Duodenal mucosa (tissue), 2 donors: ENCODE data around the gene XKR8.

ENCODE experiments used
- H3K27ac ChIP-seq: one replicate; pipeline ENCODE4 v1.7.0; 2013; ENCODE audit warnings: low read depth, low read length
- H3K27me3 ChIP-seq, 2 donors: one replicate each; pipeline ENCODE4 v1.7.0; 2013; ENCODE audit warnings: low read length in 2 of 2, control low read depth in 1 of 2; ENCODE audit not compliant: insufficient read depth in 2 of 2, control insufficient read depth in 1 of 2
- H3K36me3 ChIP-seq, 2 donors: one replicate each; pipeline ENCODE4 v1.7.0; 2013; ENCODE audit warnings: low read length in 2 of 2, control low read depth in 1 of 2; ENCODE audit not compliant: insufficient read depth in 2 of 2, control insufficient read depth in 1 of 2
- H3K4me1 ChIP-seq, 2 donors: one replicate each; pipeline ENCODE4 v1.7.0; 2013; ENCODE audit warnings: low read length in 2 of 2, control low read depth in 1 of 2; ENCODE audit not compliant: insufficient read depth in 2 of 2, control insufficient read depth in 1 of 2
- H3K4me3 ChIP-seq, 2 donors: one replicate each; pipeline ENCODE4 v1.7.0; 2013; ENCODE audit warnings: low read length in 2 of 2, low read depth in 1 of 2
- H3K9ac ChIP-seq, 2 donors: one replicate each; pipeline ENCODE4 v1.7.0; 2013; ENCODE audit warnings: low read length in 2 of 2, low read depth in 1 of 2
- H3K9me3 ChIP-seq, 2 donors: one replicate each; pipeline ENCODE4 v1.7.0; 2013; ENCODE audit warnings: low read length in 2 of 2, control low read depth in 1 of 2; ENCODE audit not compliant: control insufficient read depth in 1 of 2

XKR8 gene

GRCh38 chr1:27967106-27967883 lies 7.5 kb downstream of the XKR8 start:
- H3K4me3 ChIP-seq: no peak overlapping the region
- no peaks in the 10 kb centered on the region for H3K4me1 ChIP-seq
- no peak overlapping the region for H3K27ac ChIP-seq
- H3K36me3 ChIP-seq: peaks cover 12 to 74% of the 10 kb centered on the region in 2 donors
- H3K27me3 ChIP-seq: no peaks in the 10 kb centered on the region
- H3K9ac ChIP-seq: no peak overlapping the region
- H3K9me3 ChIP-seq: no peaks in the 10 kb centered on the region

GRCh38 chr1:27967884-27968466 lies 8.2 kb downstream of the XKR8 start:
- no peaks in the 10 kb centered on the region for H3K9me3 ChIP-seq
- no peaks in the 10 kb centered on the region for H3K27me3 ChIP-seq
- peaks cover 12 to 79% of the 10 kb centered on the region in 2 donors for H3K36me3 ChIP-seq
- no peak overlapping the region for H3K4me3 ChIP-seq
- no peaks in the 10 kb centered on the region for H3K4me1 ChIP-seq
- H3K27ac ChIP-seq: no peak overlapping the region
- H3K9ac ChIP-seq: no peak overlapping the region

- Histone ChIP-seq H3K4me1 (no peaks in the 10 kb centered on the region), H3K27ac (no peak overlapping the region), H3K36me3 (peaks cover 12 to 77% of the 10 kb centered on the region in 2 donors), H3K9ac (no peak overlapping the region), H3K27me3 (no peaks in the 10 kb centered on the region), H3K9me3 (no peaks in the 10 kb centered on the region), H3K4me3 (no peak overlapping the region)
Observed at GRCh38 chr1:27968692-27969091, 8.9 kb downstream of the XKR8 start.

- Histone ChIP-seq H3K9me3 (no peaks in the 10 kb centered on the region), H3K4me3 (no peak overlapping the region), H3K9ac (no peak overlapping the region), H3K27ac (no peak overlapping the region), H3K4me1 (no peaks in the 10 kb centered on the region), H3K36me3 (peaks cover 3 to 67% of the 10 kb centered on the region in 2 donors), H3K27me3 (no peaks in the 10 kb centered on the region)
Observed at GRCh38 chr1:27970401-27970800, 10.6 kb downstream of the XKR8 start.

- H3K9ac ChIP-seq: no peak overlapping the region
- peaks cover 6 to 55% of the 10 kb centered on the region in 2 donors for H3K36me3 ChIP-seq
- H3K4me1 ChIP-seq: no peaks in the 10 kb centered on the region
- no peak overlapping the region for H3K27ac ChIP-seq
- H3K9me3 ChIP-seq: no peaks in the 10 kb centered on the region
- H3K27me3 ChIP-seq: no peaks in the 10 kb centered on the region
- H3K4me3 ChIP-seq: no peak overlapping the region
Observed at GRCh38 chr1:27971674-27972073, 11.9 kb downstream of the XKR8 start.

- H3K27ac ChIP-seq: no peak overlapping the region
- H3K4me1 ChIP-seq: no peaks in the 10 kb centered on the region
- no peak overlapping the region for H3K9ac ChIP-seq
- peaks cover 6 to 54% of the 10 kb centered on the region in 2 donors for H3K36me3 ChIP-seq
- H3K4me3 ChIP-seq: no peak overlapping the region
- no peaks in the 10 kb centered on the region for H3K9me3 ChIP-seq
- no peaks in the 10 kb centered on the region for H3K27me3 ChIP-seq
Observed at GRCh38 chr1:27972141-27972540, 12.4 kb downstream of the XKR8 start.

GRCh38 chr1:27973771-27974416 lies 14.1 kb downstream of the XKR8 start:
- Histone ChIP-seq H3K4me3 (no peak overlapping the region), H3K4me1 (no peaks in the 10 kb centered on the region), H3K9me3 (no peaks in the 10 kb centered on the region), H3K27ac (no peak overlapping the region), H3K9ac (no peak overlapping the region), H3K36me3 (peaks cover 3 to 40% of the 10 kb centered on the region in 2 donors), H3K27me3 (no peaks in the 10 kb centered on the region)

- Histone ChIP-seq H3K4me3 (no peak overlapping the region), H3K27me3 (no peaks in the 10 kb centered on the region), H3K27ac (no peak overlapping the region), H3K9ac (no peak overlapping the region), H3K36me3 (peaks cover 3 to 39% of the 10 kb centered on the region in 2 donors), H3K9me3 (no peaks in the 10 kb centered on the region), H3K4me1 (no peaks in the 10 kb centered on the region)
Observed at GRCh38 chr1:27974417-27974781, 14.6 kb downstream of the XKR8 start.

- Histone ChIP-seq H3K27ac (no peak overlapping the region), H3K4me1 (no peaks in the 10 kb centered on the region), H3K9ac (no peak overlapping the region), H3K36me3 (peaks cover 3 to 15% of the 10 kb centered on the region in 2 donors), H3K4me3 (no peak overlapping the region), H3K9me3 (no peaks in the 10 kb centered on the region), H3K27me3 (no peaks in the 10 kb centered on the region)
Observed at GRCh38 chr1:27979151-27979858, 19.5 kb downstream of the XKR8 start.

GRCh38 chr1:27979859-27980201 lies 20.1 kb downstream of the XKR8 start:
- Histone ChIP-seq H3K9ac (no peak overlapping the region), H3K4me3 (no peak overlapping the region), H3K36me3 (peaks cover 3 to 10% of the 10 kb centered on the region in 2 donors), H3K27ac (no peak overlapping the region), H3K4me1 (no peaks in the 10 kb centered on the region), H3K9me3 (no peaks in the 10 kb centered on the region), H3K27me3 (no peaks in the 10 kb centered on the region)
